GM18517 (cell line): Measurements from ENCODE around the gene C10orf105.

Experiments
- ATAC-seq: cut with Tn5 transposase; IDR thresholded peaks from one replicate; pipeline ENCODE4 v1.9.1; 2021; ENCODE audit warnings: mild to moderate bottlenecking, moderate library complexity; ENCODE audit not compliant: unreplicated experiment

The C10orf105 gene

GRCh38 chr10:71717056-71717455 lies 2.5 kb downstream of the C10orf105 start:
- ATAC-seq: no peak

DNA sequence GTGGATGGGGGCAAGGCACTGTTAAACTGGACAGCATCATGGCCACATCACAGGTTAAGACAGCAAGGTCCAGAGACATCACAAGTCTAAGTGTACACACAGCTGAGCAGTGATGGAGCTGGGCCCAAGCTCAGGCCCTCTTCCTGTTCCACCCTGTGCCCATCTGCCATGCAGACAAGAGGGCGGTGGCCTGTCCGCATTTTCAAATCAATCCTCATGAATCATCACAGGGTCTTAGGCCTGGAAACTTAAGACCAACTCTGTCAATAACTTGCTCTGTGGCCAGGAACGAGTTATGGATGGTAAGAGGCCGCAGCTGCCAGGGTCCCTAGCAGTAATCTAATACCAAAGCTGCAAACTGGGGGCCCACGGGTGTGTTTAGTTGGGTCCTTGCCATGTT lies 3.2 kb downstream of the C10orf105 start:
- no peak for ATAC-seq

GRCh38 chr10:71715860-71716259 lies 3.7 kb downstream of the C10orf105 start:
- no peak for ATAC-seq

- no peak for ATAC-seq
Observed at GRCh38 chr10:71715026-71715425, 4.6 kb downstream of the C10orf105 start.

GRCh38 chr10:71714592-71714991 lies 5.0 kb downstream of the C10orf105 start:
- no peak for ATAC-seq

GRCh38 chr10:71714031-71714410 lies 5.6 kb downstream of the C10orf105 start:
- ATAC-seq: no peak

DNA sequence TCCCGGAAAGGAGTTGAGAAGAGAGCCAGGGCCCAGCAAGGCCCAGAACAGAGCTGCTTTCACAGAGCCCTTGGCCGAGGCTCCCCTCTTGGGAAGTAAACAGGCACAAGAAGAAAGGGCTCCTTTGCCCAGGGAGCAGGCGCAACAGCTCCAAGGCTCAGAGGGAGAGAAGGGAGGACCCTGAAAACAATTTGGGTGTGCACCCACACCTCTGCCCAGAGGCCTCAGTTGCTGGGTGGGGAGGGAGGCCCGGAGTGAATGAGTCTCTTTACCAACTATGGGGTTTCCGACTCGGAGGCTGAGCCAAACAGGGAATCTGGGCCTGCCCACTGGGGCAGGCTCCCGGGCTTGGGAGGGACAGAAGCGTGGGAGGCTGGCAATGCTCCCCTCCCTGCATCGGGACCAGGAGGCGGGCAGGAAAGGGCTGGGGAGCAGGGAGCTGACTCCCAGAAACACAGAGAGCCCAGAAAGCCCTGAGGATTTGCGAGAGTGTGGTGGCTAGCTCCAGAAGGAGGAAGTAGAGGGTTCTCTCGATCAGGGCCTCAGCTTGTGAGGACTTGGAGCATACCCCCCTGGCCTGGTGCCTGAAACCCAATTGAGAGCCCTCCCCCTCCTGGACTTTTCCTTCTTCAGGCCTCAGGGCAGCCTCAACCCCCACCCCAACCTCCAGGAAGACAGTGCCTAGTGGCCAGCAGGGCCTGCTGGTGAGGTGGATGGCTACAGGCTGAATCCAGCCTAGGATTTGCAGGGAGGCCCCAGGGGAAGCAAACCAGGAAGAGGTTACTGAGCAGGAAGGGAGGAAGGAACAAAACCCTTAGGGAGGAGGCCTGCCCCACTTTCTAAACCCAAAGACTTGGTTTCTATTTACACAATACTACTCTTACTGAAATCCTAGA lies 6.2 kb downstream of the C10orf105 start:
- no peak for ATAC-seq

- ATAC-seq: no peak
Observed at GRCh38 chr10:71712572-71713134, 6.9 kb downstream of the C10orf105 start.

GRCh38 chr10:71712170-71712569 lies 7.4 kb downstream of the C10orf105 start:
- no peak for ATAC-seq

DNA sequence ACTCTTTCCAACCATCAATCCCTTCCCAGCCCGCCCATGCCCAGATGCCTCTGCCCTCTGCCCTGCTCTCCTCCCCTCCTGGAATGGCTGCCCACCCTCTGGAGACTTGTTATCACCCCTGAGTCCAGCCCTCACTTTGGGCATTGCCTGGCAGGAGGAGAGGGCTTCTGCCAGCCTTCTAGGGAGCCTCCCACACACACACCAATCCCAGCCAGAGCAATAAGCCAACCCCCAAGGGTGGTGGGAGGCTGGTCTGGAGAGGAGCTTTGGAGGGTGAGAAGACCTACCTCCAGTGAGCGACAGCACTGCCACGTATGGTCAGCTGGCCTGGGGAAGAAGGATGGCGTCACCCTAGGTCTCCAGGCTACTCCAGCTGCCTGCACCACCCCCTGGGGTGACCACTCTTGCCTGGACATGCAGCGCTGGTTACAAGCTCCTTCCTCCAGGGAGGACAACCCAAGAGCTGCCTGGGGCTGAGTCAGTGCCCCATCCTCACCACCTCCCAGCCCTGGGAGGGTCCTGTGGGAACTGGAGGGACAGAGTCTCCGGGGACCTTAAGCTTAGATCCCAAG lies 8.4 kb downstream of the C10orf105 start:
- ATAC-seq: no peak

DNA sequence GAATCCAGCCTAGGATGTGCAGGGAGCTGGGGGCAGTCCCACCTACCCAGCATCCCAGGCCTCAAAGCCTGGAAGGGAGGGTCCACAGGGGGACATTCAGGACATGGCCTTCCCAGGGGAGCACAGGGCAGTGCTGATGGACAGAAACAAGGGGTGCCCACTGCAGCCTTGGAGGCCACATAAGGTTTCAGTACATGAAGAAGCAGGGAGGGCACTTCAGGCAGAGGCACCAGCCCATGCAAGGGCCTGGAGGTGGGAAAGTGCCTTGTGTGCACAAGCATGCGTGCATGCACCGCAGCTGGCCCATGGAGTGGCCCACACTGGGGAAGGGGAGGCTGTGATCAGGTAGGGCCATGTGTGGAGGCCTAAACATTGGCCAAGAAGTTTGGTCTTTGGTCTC lies 9.1 kb downstream of the C10orf105 start:
- no peak for ATAC-seq

DNA sequence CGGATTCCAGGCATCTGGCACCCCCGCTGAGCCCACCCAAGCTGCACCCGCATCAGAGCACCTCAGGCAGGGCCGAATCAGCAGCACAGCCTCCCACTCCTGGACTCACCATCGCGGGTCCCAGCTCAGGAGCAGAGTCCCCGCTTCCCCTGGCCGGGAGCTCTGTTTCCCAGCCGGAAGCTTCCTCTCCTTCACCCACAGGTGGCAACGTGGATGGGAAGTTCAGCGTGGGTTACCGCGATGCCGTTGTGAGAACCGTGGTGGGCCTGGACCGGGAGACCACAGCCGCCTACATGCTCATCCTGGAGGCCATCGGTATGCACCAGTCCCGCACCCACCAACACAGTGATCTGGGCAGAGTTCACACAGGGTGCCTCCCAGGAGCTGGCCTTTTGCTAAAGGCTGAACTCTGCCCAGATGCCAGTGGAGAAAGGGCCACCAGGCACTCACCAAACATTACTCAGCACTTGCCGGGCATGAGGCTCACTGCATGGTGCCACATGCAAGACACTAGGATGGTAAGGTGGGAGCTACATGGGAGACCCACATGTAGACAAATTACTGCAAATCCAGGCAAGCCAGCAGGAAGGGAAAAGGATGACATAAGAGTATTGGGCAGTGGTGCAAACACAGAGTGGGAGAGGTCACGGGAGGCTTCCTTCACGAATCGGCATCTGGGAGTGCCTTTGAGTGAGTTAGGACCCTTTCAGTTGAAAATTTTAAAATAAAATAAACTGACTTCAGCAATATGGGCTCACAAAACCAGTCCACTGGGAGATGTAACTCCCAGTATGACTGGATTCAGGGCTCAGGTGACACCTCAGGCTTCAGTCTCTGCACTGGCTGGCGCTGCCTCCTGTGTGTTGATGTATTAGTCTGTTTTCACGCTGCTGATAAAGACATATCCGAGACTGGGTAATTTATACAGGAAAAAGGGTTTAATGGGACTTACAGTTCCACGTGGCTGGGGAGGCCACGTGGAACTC lies 10.4 kb downstream of the C10orf105 start:
- ATAC-seq: no peak

DNA sequence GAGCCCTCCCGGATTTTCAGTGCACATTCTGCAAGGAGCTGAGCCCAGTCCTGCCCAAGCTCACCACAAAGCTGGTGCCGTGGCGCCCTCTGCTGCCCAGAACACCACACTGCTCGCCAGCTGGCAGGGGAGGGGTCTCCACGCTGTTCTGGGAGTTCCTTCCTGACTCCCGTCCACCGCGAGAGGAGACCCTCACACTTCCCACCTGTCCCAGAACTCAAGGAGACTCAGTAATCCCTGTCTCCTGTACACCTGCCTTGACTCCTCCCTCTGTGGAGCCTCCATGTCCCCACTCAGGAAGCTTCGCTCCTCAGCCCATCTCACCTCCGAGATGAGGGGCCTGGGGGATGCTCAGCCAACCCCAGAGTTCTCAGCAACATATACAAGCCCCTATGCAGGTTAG lies 11.3 kb downstream of the C10orf105 start:
- no peak for ATAC-seq

DNA sequence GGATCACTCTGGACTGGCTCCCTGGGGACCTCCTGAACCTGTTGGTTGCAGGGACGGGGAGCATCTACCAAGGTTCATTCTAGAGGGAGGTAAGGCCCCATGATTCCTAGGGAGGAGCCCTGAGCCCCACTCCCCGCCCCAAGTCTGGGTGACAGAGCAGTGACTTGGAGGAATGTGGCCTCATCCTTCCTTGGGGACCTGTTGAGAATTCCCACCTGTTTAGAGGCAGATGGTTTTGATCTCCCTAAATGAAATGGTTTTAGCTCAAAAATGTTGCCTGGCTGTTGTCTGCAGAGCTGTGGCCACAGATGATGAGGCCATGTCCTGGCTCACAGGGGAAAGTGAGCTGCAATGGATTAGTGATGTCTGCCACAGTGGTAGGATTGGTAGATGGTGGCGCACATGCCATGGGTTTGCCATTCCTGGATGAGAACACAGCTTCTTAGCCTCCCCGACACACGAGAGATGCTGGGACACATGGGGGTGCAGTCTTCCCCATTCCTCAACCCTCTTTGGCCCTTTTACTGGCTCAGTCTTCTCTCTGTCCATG lies 12.3 kb downstream of the C10orf105 start:
- ATAC-seq: no peak

DNA sequence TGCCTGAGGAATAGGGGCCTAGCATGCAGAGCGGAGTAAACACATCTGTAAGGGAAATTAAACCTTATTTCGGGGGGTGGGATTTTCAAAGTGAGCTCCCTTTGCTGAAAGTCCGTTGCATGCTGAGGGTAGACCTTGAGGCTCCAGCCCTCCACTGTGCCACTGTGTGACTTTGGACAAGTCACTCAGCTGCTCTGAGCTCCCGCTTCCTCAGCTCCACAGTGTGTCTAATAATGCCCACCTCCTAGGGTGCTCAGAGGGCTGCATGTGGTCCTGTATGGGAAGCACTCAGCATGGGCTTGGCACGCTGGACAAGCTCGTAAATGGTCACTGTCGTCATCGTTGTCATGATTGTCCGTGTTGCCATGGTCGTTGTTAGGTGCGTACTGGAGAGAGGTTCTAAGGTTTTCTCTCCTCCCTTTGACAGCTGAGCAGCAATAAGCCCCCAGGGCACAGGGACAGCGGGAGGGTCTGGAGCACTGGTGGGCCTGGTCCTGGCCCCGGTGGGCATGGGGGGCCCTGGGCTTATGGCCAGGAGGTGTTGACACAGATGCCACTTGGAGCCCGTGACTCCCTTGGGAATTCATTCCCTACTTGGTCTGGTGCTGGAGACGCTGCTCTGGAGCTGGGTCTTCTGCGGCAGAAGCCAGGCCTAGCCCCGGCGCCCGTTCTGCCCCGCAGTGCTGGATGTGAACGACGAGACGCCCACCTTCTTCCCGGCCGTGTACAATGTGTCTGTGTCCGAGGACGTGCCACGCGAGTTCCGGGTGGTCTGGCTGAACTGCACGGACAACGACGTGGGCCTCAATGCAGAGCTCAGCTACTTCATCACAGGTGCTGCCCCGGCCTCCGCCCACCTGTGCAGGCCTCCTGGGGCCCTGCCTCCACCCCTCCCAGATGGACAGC lies 13.1 kb downstream of the C10orf105 start:
- no peak for ATAC-seq

- no peak for ATAC-seq
Observed at GRCh38 chr10:71705582-71705981, 14.0 kb downstream of the C10orf105 start.

GRCh38 chr10:71704816-71705215 lies 14.8 kb downstream of the C10orf105 start:
- no peak for ATAC-seq

DNA sequence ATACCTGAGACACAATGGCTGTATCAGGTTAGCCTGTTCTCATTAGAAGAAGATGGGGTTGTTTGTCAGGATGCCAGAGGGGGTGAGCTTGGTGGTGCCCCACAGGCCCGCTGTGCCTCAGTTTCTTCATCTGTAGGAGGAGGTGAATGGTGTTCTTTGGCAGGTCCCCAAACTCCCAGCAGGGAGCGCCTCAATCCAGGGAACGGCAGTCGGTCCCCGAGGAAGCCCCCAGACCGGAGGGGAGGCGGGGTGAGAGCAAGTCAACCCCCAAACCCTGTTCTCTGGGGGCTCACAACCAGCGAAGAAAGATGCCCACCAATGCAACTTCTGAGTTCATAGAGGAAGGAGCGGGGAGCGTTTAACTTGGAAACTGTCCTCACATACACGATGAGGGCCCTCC lies 16.0 kb downstream of the C10orf105 start:
- no peak for ATAC-seq

DNA sequence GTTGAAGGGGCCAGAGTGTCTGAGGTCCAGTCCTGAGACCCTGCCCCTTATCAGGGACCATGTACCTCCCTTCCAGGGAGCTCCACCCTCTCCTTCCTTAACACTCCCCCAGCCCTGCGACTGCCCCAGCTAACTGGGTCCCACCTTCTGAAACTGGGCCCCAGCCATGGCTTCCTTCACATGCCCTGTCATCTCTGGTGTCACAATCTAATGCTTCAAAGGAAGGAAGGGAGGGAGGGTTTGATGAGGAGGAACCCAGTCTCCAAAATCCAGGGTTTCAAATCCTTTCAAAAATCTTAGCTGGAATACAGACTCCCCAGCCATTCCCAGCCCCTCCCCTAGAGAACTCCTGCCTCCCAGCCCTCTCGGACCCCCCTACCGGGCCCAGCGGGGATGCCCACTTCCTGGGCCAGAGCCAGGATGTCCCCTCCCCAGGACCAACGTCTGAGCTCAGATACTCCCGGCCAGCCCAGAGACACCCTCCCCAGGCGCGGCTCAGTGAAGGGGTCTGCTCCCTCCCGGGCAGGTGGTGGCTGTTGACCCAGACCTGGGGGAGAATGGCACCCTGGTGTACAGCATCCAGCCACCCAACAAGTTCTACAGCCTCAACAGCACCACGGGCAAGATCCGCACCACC lies 18.0 kb downstream of the C10orf105 start:
- ATAC-seq: no peak
